Tibial nerve (tissue), 4 donors: Measurements from ENCODE around the gene NCK2.

Source experiments
- EP300 ChIP-seq, 2 donors: sonication (generic); formaldehyde crosslinking; IDR thresholded peaks; one replicate each; pipeline ENCODE4 v1.6.1; 2017; ENCODE audit warnings: antibody characterized with exemption in 2 of 2, mild to moderate bottlenecking in 1 of 2
- POLR2A ChIP-seq, 2 donors: fragments of 450-650 bp; IDR thresholded peaks; one replicate each; pipeline ENCODE4 v1.6.1; 2017; ENCODE audit warnings: antibody characterized with exemption in 2 of 2, mild to moderate bottlenecking in 2 of 2, moderate library complexity in 2 of 2
- TF ChIP-seq, protein P1 (sequence below), 5 experiments: fragments of 200-600 bp in 3 of 5; fragments of 450-650 bp in 2 of 5; sonication (generic) in 3 of 5; IDR thresholded peaks; one replicate each; pipeline ENCODE4 v1.5.1; 2016 to 2019; ENCODE audit warnings: antibody characterized with exemption in 5 of 5, mild to moderate bottlenecking in 3 of 5, moderate library complexity in 2 of 5

DNA sequence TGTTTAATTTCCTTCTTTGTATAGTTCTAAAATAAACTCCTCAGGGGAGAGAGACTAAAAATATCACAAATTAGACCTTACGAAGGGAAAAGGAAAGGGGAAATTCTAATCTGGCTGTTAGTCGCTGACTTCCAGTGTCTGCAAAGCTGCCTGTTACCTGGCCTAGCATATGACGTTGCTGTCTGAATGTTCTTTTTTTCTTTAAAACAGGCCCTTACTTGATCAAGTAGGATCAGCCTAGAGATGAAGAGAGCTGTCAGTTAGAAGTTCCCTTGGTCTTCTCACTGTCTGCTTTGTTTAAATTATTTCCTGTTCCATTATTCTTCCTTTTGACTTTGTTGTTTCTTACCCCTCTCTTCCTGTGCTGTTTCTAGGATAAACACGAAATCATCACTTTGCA lies 11.2 kb downstream of the NCK2 start:
- TF ChIP-seq, protein P1, sequence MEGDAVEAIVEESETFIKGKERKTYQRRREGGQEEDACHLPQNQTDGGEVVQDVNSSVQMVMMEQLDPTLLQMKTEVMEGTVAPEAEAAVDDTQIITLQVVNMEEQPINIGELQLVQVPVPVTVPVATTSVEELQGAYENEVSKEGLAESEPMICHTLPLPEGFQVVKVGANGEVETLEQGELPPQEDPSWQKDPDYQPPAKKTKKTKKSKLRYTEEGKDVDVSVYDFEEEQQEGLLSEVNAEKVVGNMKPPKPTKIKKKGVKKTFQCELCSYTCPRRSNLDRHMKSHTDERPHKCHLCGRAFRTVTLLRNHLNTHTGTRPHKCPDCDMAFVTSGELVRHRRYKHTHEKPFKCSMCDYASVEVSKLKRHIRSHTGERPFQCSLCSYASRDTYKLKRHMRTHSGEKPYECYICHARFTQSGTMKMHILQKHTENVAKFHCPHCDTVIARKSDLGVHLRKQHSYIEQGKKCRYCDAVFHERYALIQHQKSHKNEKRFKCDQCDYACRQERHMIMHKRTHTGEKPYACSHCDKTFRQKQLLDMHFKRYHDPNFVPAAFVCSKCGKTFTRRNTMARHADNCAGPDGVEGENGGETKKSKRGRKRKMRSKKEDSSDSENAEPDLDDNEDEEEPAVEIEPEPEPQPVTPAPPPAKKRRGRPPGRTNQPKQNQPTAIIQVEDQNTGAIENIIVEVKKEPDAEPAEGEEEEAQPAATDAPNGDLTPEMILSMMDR (IDR thresholded peaks at IDR 0.05), result no peak
- TF ChIP-seq POLR2A (IDR thresholded peaks at IDR 0.05) (no peak), EP300 (IDR thresholded peaks at IDR 0.05) (no peak)
